H9 (cell line): Measurements from ENCODE around the gene PARD3. TPM values are rescaled to one million over a fixed set of nuclear protein-coding genes. Genes with fewer than 3 reads are reported as not detected.

Experiments
- DNase-seq: peaks from one replicate; pipeline ENCODE4 v3.0.0-alpha.2; 2017
- H2AFZ ChIP-seq: one replicate; pipeline ENCODE4 v1.6.1; 2013; ENCODE audit warnings: mild to moderate bottlenecking, low read length, control low read depth, moderate library complexity
- H2AK5ac ChIP-seq: 2 replicates; pipeline ENCODE4 v1.6.1; 2013; ENCODE audit warnings: low read length, control low read depth, mixed read lengths; ENCODE audit not compliant: insufficient read length
- H2BK120ac ChIP-seq: one replicate; pipeline ENCODE4 v1.6.1; 2013; ENCODE audit warnings: low read depth, mild to moderate bottlenecking, low read length, control low read depth, inconsistent platforms; ENCODE audit not compliant: poor library complexity, severe bottlenecking
- H2BK12ac ChIP-seq: 2 replicates; pipeline ENCODE4 v1.6.1; 2013; ENCODE audit warnings: low read length, control low read depth, mixed read lengths, low read depth; ENCODE audit not compliant: insufficient read length
- H2BK15ac ChIP-seq: 2 replicates; pipeline ENCODE4 v1.6.1; 2013; ENCODE audit warnings: low read depth, low read length, control low read depth
- H2BK20ac ChIP-seq: one replicate; pipeline ENCODE4 v1.6.1; 2013; ENCODE audit warnings: low read depth, mild to moderate bottlenecking, low read length, control low read depth, inconsistent platforms; ENCODE audit not compliant: poor library complexity, severe bottlenecking
- H2BK5ac ChIP-seq: 2 replicates; pipeline ENCODE4 v1.6.1; 2013; ENCODE audit warnings: low read length, control low read depth, mixed read lengths; ENCODE audit not compliant: insufficient read length
- H3K14ac ChIP-seq: 2 replicates; pipeline ENCODE4 v1.6.1; 2013; ENCODE audit warnings: low read length, control low read depth; ENCODE audit not compliant: insufficient read depth
- H3K18ac ChIP-seq: 2 replicates; pipeline ENCODE4 v1.6.1; 2013; ENCODE audit warnings: low read depth, mild to moderate bottlenecking, mixed read lengths, low read length, control low read depth; ENCODE audit not compliant: insufficient read length
- H3K23ac ChIP-seq: 2 replicates; pipeline ENCODE4 v1.6.1; 2013; ENCODE audit warnings: low read length, control low read depth, mixed read lengths, low read depth; ENCODE audit not compliant: insufficient read length
- H3K23me2 ChIP-seq: 2 replicates; pipeline ENCODE4 v1.6.1; 2013; ENCODE audit warnings: low read depth, mild to moderate bottlenecking, mixed read lengths, low read length, control low read depth; ENCODE audit not compliant: insufficient read length, poor library complexity, severe bottlenecking
- H3K27ac ChIP-seq: 2 replicates; pipeline ENCODE4 v1.5.1; 2013; ENCODE audit warnings: low read length, control low read depth, mixed read lengths, low read depth; ENCODE audit not compliant: insufficient read length
- H3K27me3 ChIP-seq: 2 replicates; pipeline ENCODE4 v1.6.1; 2013; ENCODE audit warnings: low read length, control low read depth, inconsistent platforms; ENCODE audit not compliant: insufficient read depth
- H3K4ac ChIP-seq: 2 replicates; pipeline ENCODE4 v1.6.1; 2013; ENCODE audit warnings: low read depth, mild to moderate bottlenecking, control low read depth, inconsistent platforms, low read length, moderate library complexity
- H3K4me1 ChIP-seq: 2 replicates; pipeline ENCODE4 v1.6.1; 2013; ENCODE audit warnings: low read length, control low read depth, inconsistent platforms; ENCODE audit not compliant: insufficient read depth
- H3K4me2 ChIP-seq: 2 replicates; pipeline ENCODE4 v1.6.1; 2013; ENCODE audit warnings: low read length, control low read depth, mixed read lengths; ENCODE audit not compliant: insufficient read length, insufficient read depth
- H3K56ac ChIP-seq: 2 replicates; pipeline ENCODE4 v1.6.1; 2013; ENCODE audit warnings: low read depth, mild to moderate bottlenecking, mixed read lengths, low read length, control low read depth; ENCODE audit not compliant: insufficient read length
- H3K79me1 ChIP-seq: 2 replicates; pipeline ENCODE4 v1.6.1; 2013; ENCODE audit warnings: low read depth, mild to moderate bottlenecking, moderate library complexity, low read length, control low read depth, inconsistent platforms; ENCODE audit not compliant: insufficient read depth, poor library complexity, severe bottlenecking
- H3K79me2 ChIP-seq: 2 replicates; pipeline ENCODE4 v1.6.1; 2013; ENCODE audit warnings: low read length, control low read depth, inconsistent platforms; ENCODE audit not compliant: insufficient read depth
- H3K9ac ChIP-seq: 2 replicates; pipeline ENCODE4 v1.6.1; 2013; ENCODE audit warnings: low read length, control low read depth, mixed read lengths; ENCODE audit not compliant: insufficient read length; ENCODE audit errors: extremely low read depth
- H3K9me3 ChIP-seq: one replicate; pipeline ENCODE4 v1.6.1; 2013; ENCODE audit warnings: low read depth, low read length, inconsistent platforms; ENCODE audit not compliant: control insufficient read depth
- H3T11ph ChIP-seq: one replicate; pipeline ENCODE4 v1.6.1; 2013; ENCODE audit warnings: mild to moderate bottlenecking, low read length, control low read depth, inconsistent platforms
- H4K20me1 ChIP-seq: one replicate; pipeline ENCODE4 v1.6.1; 2013; ENCODE audit not compliant: control insufficient read depth, insufficient read length, insufficient read depth
- H4K5ac ChIP-seq: 2 replicates; pipeline ENCODE4 v1.6.1; 2013; ENCODE audit warnings: low read depth, mild to moderate bottlenecking, mixed read lengths, low read length, control low read depth; ENCODE audit not compliant: insufficient read length
- H4K8ac ChIP-seq: replicated peaks from 2 replicates; pipeline ENCODE4 v1.6.1; 2013; ENCODE audit warnings: low read length, control low read depth, mixed read lengths, low read depth; ENCODE audit not compliant: insufficient read length
- H4K91ac ChIP-seq: 2 replicates; pipeline ENCODE4 v1.6.1; 2013; ENCODE audit warnings: low read depth, mild to moderate bottlenecking, moderate library complexity, mixed read lengths, low read length, control low read depth; ENCODE audit not compliant: insufficient read length
- H3K27ac Mint-ChIP-seq, 3 experiments: 2 replicates in 2 of 3; 3 replicates in 1 of 3; pipeline ENCODE4 v1.8.0; 2020 to 2021; ENCODE audit warnings: mixed read lengths in 3 of 3, mild to moderate bottlenecking in 1 of 3, moderate library complexity in 1 of 3
- H3K27me3 Mint-ChIP-seq: 2 replicates; pipeline ENCODE4 v1.8.0; 2021; ENCODE audit warnings: low read depth, mild to moderate bottlenecking, moderate library complexity, mixed read lengths
- H3K36me3 Mint-ChIP-seq, 3 experiments: 2 replicates in 2 of 3; 3 replicates in 1 of 3; pipeline ENCODE4 v1.8.0; 2020 to 2021; ENCODE audit warnings: low read depth in 3 of 3, mixed read lengths in 3 of 3; ENCODE audit not compliant: insufficient read depth in 1 of 3
- H3K4me1 Mint-ChIP-seq, 2 experiments: 2 replicates each; pipeline ENCODE4 v1.8.0; 2020; ENCODE audit warnings: mixed read lengths in 2 of 2
- H3K4me3 Mint-ChIP-seq, 2 experiments: 2 replicates in 1 of 2; 3 replicates in 1 of 2; pipeline ENCODE4 v1.8.0; 2020 to 2021; ENCODE audit warnings: mild to moderate bottlenecking in 2 of 2, mixed read lengths in 2 of 2, moderate library complexity in 1 of 2
- H3K9me3 Mint-ChIP-seq, 2 experiments: 2 replicates in 1 of 2; 3 replicates in 1 of 2; pipeline ENCODE4 v1.8.0; 2020; ENCODE audit warnings: mild to moderate bottlenecking in 2 of 2, mixed read lengths in 2 of 2, moderate library complexity in 1 of 2
- WGBS: extraction: QIAGEN DNeasy Blood & Tissue Kit; methylation state at CpG from one replicate; pipeline ENCODE4 v1.1.7; 2013; ENCODE audit warnings: missing lambda C conversion rate, low lambda C conversion rate, mixed read lengths; ENCODE audit not compliant: insufficient read length; ENCODE audit errors: extremely low coverage; 5-methylcytosine and 5-hydroxymethylcytosine counted together
- total RNA-seq: library from RNA; stranded (reverse); gene quantifications from 2 replicates; pipeline ENCODE4 v1.2.1, GENCODE V29; 2021
- TF ChIP-seq, protein P1 (sequence below): fragments of 200-600 bp; sonication (generic); conservative IDR thresholded peaks from 3 replicates; pipeline ENCODE4 v1.8.0; 2021; ENCODE audit warnings: antibody characterized with exemption, mild to moderate bottlenecking

Gene PARD3
- total RNA-seq, 1 experiment from 2014 or later, result 44.7 TPM

DNA sequence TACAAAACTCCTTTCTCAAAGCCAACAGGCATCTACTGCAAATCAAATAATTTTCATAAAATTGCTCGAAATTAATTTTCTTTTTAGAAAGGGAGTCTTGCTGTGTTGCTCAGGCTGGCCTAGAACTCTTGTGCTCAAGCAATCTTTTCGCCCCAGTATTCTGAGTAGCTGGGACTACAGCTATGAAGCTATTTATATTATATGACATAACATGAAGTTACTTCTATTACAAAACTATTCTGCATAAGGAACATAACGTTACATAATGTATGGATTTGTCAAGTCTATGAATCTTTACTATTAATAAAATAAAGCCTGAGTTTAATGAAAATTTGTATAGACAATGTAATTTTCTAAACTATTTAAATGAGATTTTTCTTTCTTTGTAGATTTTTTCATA, 415.0 kb downstream of the PARD3 start:
- Mint-ChIP-seq H3K4me3 (no peak overlapping the region), H3K4me1 (peaks cover 6 to 8% of the 10 kb centered on the region in 2 experiments; a peak in 3 of 4 replicates), H3K36me3 (peaks cover 3 to 6% (median 5%) of the 10 kb centered on the region in 3 experiments; a peak in 3 of 7 replicates), H3K27me3 (no peaks in the 10 kb centered on the region), H3K9me3 (no peaks in the 10 kb centered on the region), H3K27ac (no peak overlapping the region)
- Histone ChIP-seq H2AFZ (no peak overlapping the region), H2BK20ac (no peak overlapping the region), H3K4me2 (no peak overlapping the region), H2BK15ac (no peak overlapping the region), H3K23me2 (no peaks in the 10 kb centered on the region), H2BK12ac (no peak overlapping the region), H2BK120ac (no peak overlapping the region), H3K14ac (no peak overlapping the region), H4K5ac (no peak overlapping the region), H3K9me3 (no peaks in the 10 kb centered on the region), H3K4me1 (no peaks in the 10 kb centered on the region), H2BK5ac (no peak overlapping the region), H4K8ac (no peak overlapping the region), H3K79me1 (no peaks in the 10 kb centered on the region), H3T11ph (no peak overlapping the region), H3K4ac (no peak overlapping the region), H4K91ac (no peak overlapping the region), H3K79me2 (no peaks in the 10 kb centered on the region), H3K27ac (no peak overlapping the region), H2AK5ac (no peak overlapping the region), H3K56ac (no peak overlapping the region), H3K23ac (no peak overlapping the region), H4K20me1 (no peaks in the 10 kb centered on the region), H3K9ac (no peak overlapping the region), H3K27me3 (no peaks in the 10 kb centered on the region), H3K18ac (no peak overlapping the region)
- TF ChIP-seq, protein P1, sequence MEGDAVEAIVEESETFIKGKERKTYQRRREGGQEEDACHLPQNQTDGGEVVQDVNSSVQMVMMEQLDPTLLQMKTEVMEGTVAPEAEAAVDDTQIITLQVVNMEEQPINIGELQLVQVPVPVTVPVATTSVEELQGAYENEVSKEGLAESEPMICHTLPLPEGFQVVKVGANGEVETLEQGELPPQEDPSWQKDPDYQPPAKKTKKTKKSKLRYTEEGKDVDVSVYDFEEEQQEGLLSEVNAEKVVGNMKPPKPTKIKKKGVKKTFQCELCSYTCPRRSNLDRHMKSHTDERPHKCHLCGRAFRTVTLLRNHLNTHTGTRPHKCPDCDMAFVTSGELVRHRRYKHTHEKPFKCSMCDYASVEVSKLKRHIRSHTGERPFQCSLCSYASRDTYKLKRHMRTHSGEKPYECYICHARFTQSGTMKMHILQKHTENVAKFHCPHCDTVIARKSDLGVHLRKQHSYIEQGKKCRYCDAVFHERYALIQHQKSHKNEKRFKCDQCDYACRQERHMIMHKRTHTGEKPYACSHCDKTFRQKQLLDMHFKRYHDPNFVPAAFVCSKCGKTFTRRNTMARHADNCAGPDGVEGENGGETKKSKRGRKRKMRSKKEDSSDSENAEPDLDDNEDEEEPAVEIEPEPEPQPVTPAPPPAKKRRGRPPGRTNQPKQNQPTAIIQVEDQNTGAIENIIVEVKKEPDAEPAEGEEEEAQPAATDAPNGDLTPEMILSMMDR, result no peak
- DNase-seq, result no peak
- WGBS, result no CpG with 5 or more reads among the region's 3 CpGs
